Activated CD4-positive, alpha-beta T cell treated with anti-CD3 and anti-CD28 coated beads for 36 hours (primary cell): ENCODE data around the gene NFIX. TPM values are rescaled to one million over a fixed set of nuclear protein-coding genes. Genes with fewer than 3 reads are reported as not detected.

ENCODE experiments used
- ATAC-seq: fragments of 200-7000 bp; cut with Tn5 transposase; one replicate; pipeline ENCODE4 v1.10.0; 2021; ENCODE audit warnings: mild to moderate bottlenecking, moderate library complexity
- CTCF ChIA-PET: fragments of 350-600 bp; sonication (Branson Sonifier 250); formaldehyde crosslinking; loops from one replicate; lab custom pipeline; 2021; ENCODE audit warnings: antibody characterized with exemption; lab: Charles Lee
- POLR2A ChIA-PET: fragments of 350-600 bp; sonication (Branson Sonifier 250); formaldehyde crosslinking; loops from one replicate; lab custom pipeline; 2021; ENCODE audit warnings: antibody characterized with exemption, inconsistent platforms; lab: Charles Lee
- DNase-seq: peaks from one replicate; pipeline ENCODE4 v3.0.0-alpha.2; 2020
- H3K27ac Mint-ChIP-seq: one replicate; pipeline ENCODE4 v1.8.0; 2021; ENCODE audit warnings: mixed read lengths
- H3K27me3 Mint-ChIP-seq: one replicate; pipeline ENCODE4 v1.8.0; 2021; ENCODE audit warnings: mixed read lengths
- H3K36me3 Mint-ChIP-seq: one replicate; pipeline ENCODE4 v1.8.0; 2021; ENCODE audit warnings: low read depth, mixed read lengths
- H3K4me1 Mint-ChIP-seq: one replicate; pipeline ENCODE4 v1.8.0; 2021; ENCODE audit warnings: mixed read lengths
- H3K4me3 Mint-ChIP-seq: one replicate; pipeline ENCODE4 v1.8.0; 2021; ENCODE audit warnings: mild to moderate bottlenecking, moderate library complexity, mixed read lengths
- H3K9me3 Mint-ChIP-seq: one replicate; pipeline ENCODE4 v1.8.0; 2021; ENCODE audit warnings: low read depth, mixed read lengths
- intact Hi-C, 2 experiments: fragments of 100-400 bp; cut with DNase I in 1 of 2; cut with micrococcal nuclease in 1 of 2; formaldehyde crosslinking; loops; one replicate each; pipeline versions ENCODE4 v1.14.2 to v1.15.1; 2022 to 2024; cut with DNase I, micrococcal nuclease
- total RNA-seq, 2 experiments: library from RNA; stranded (reverse); gene quantifications; one replicate each; pipeline ENCODE4 v1.2.3, GENCODE V29; 2021

NFIX gene
- total RNA-seq, 2 experiments from 2014 or later = 4.3 to 4.8 TPM

DNA sequence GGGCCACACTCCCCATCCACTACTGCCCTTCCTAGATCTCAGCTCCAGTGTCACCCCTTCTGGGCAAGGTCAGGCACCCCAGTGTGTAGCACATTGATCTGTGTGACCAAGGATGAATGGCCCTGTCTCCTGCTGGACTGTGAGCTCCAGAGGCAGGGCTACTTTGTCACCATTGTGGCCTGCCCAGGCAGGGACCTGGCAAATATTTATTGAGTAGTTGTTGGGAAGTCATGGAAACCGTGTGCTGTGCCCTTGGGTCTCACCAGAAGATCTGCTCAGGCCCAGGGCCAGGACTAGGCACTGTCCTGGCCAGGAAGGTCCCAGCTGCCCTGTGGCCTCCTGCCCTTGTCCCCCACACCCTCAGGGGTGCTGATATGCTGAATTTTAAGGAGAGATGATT is 133.3 kb downstream of the NFIX start:
- no peaks in the 10 kb centered on the region for H3K27me3 Mint-ChIP-seq
- no peak overlapping the region for H3K4me3 Mint-ChIP-seq
- intact Hi-C loops = no loop called here
- no peak for DNase-seq
- ChIA-PET POLR2A (interaction anchor here (0.6 to 1.2 kb wide), 3 partner anchors 27 to 686 kb away, joined by 3 to 4 read pairs (median 3); no protein-coding TSS in a partner anchor), CTCF (interaction anchor here (0.6 to 1.4 kb wide), 5 partner anchors 8 to 297 kb away, joined by 3 to 5 read pairs (median 3); no protein-coding TSS in a partner anchor)
- no peaks in the 10 kb centered on the region for H3K9me3 Mint-ChIP-seq
- H3K4me1 Mint-ChIP-seq = peaks cover 37% of the 10 kb centered on the region
- H3K27ac Mint-ChIP-seq = no peak overlapping the region
- peaks cover 24% of the 10 kb centered on the region for H3K36me3 Mint-ChIP-seq
- ATAC-seq = no peak

GRCh38 chr19:13129384-13129783 is 134.1 kb downstream of the NFIX start:
- Mint-ChIP-seq H3K9me3 (no peaks in the 10 kb centered on the region), H3K27me3 (no peaks in the 10 kb centered on the region), H3K36me3 (peaks cover 23% of the 10 kb centered on the region), H3K4me1 (peaks cover 41% of the 10 kb centered on the region), H3K4me3 (no peak overlapping the region), H3K27ac (no peak overlapping the region)
- CTCF ChIA-PET = interaction anchor here (1.4 kb wide), 1 partner anchor 25 kb away, joined by 5 read pairs; no protein-coding TSS in a partner anchor
- no peak for DNase-seq
- intact Hi-C loops = no loop called here
- no peak for ATAC-seq
- POLR2A ChIA-PET = no interaction called here

- no peak overlapping the region for H3K4me3 Mint-ChIP-seq
- intact Hi-C loops = no loop called here
Measured at GRCh38 chr19:13130886-13131490, 135.7 kb downstream of the NFIX start.

GRCh38 chr19:13132471-13133180 is 137.4 kb downstream of the NFIX start:
- peak; percentile 98 for ATAC-seq
- intact Hi-C loops = loop anchor here (1.0 to 2.0 kb wide), 7 partner anchors 14 to 76 kb away; partner anchors contain the start of genes IER2 (in 1 of the 2), NACC1 (in 1 of the 2), STX10 (in 1 of the 2) and TRMT1 (in 1 of the 2)
- H3K4me3 Mint-ChIP-seq = peak overlapping the region; percentile 43
- H3K4me1 Mint-ChIP-seq = peaks cover 41% of the 10 kb centered on the region
- H3K27ac Mint-ChIP-seq = peak overlapping the region; percentile 93
- POLR2A ChIA-PET = interaction anchor here (0.6 to 1.5 kb wide), 8 partner anchors 11 to 238 kb away, joined by 3 to 10 read pairs (median 4); no protein-coding TSS in a partner anchor
- CTCF ChIA-PET = interaction anchor here (0.6 to 2.0 kb wide), 14 partner anchors 12 to 167 kb away, joined by 3 to 10 read pairs (median 4); partner anchors contain the start of genes IER2, NACC1 and STX10
- H3K27me3 Mint-ChIP-seq = no peaks in the 10 kb centered on the region
- H3K9me3 Mint-ChIP-seq = no peaks in the 10 kb centered on the region
- DNase-seq = peak; percentile 81
- peaks cover 25% of the 10 kb centered on the region for H3K36me3 Mint-ChIP-seq

More at GRCh38 chr19:13130886-13131490, 135.7 kb downstream of the NFIX start:
- H3K9me3 Mint-ChIP-seq = no peaks in the 10 kb centered on the region
- H3K27me3 Mint-ChIP-seq = no peaks in the 10 kb centered on the region
- ChIA-PET CTCF (interaction anchor here (1.3 to 2.0 kb wide), 3 partner anchors 10 to 64 kb away, joined by 3 to 10 read pairs (median 5); no protein-coding TSS in a partner anchor), POLR2A (no interaction called here)
- peaks cover 43% of the 10 kb centered on the region for H3K4me1 Mint-ChIP-seq
- DNase-seq = no peak
- H3K36me3 Mint-ChIP-seq = peaks cover 23% of the 10 kb centered on the region
- ATAC-seq = no peak
- H3K27ac Mint-ChIP-seq = peak overlapping the region; percentile 87

DNA sequence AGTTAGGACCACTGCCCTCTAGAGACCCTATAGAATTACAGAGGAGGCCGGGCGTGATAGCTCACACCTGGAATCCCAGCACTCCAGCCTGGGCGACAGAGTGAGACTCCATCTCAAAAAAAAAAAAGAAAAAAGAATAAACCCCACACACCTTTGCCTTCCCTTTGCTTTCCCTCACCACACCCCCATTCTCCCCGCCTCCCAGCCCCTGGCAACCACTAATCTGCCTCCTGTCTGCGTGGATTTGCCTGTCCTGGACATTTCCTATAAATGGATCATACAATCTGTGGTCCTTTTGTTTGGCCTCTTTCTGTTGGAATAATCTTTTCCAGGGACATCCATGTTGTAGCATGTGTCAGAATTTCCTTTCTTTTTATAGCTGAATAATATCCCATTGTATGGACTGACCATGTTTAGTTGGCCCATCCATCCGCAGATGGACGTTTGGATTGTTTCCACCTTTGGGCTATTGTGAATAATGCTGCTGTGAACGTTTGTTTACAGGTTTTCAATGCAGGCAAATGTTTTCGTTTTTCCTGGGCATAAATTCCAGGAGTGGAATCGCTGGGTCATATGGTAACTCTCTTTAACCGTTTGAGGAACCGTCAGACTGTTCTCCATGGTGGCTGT is 138.1 kb downstream of the NFIX start:
- Mint-ChIP-seq H3K36me3 (peaks cover 27% of the 10 kb centered on the region), H3K9me3 (no peaks in the 10 kb centered on the region), H3K27me3 (no peaks in the 10 kb centered on the region), H3K4me1 (peaks cover 36% of the 10 kb centered on the region), H3K27ac (peak overlapping the region; percentile 93), H3K4me3 (peak overlapping the region; percentile 43)
- intact Hi-C loops = loop anchor here in 1 of 2 experiments (2.0 kb wide), 1 partner anchor 29 kb away; no protein-coding TSS in a partner anchor
- ChIA-PET POLR2A (interaction anchor here (0.6 to 1.5 kb wide), 3 partner anchors 16 to 128 kb away, joined by 3 to 9 read pairs (median 3); no protein-coding TSS in a partner anchor), CTCF (interaction anchor here (0.9 to 2.0 kb wide), 6 partner anchors 14 to 168 kb away, joined by 4 to 10 read pairs (median 5); partner anchors contain the start of genes IER2, NACC1 and STX10)
- ATAC-seq (no peak), DNase-seq (no peak)

GRCh38 chr19:13134626-13135025 is 139.4 kb downstream of the NFIX start:
- no peak for ATAC-seq
- Mint-ChIP-seq H3K9me3 (no peaks in the 10 kb centered on the region), H3K4me1 (peaks cover 34% of the 10 kb centered on the region), H3K4me3 (no peak overlapping the region), H3K27ac (no peak overlapping the region), H3K36me3 (peaks cover 27% of the 10 kb centered on the region), H3K27me3 (no peaks in the 10 kb centered on the region)
- no peak for DNase-seq
- CTCF ChIA-PET = interaction anchor here (0.5 to 1.0 kb wide), 3 partner anchors 20 to 1363 kb away, joined by 4 read pairs; no protein-coding TSS in a partner anchor
- POLR2A ChIA-PET = no interaction called here
- intact Hi-C loops = no loop called here

- Mint-ChIP-seq H3K4me3 (no peak overlapping the region), H3K4me1 (peaks cover 34% of the 10 kb centered on the region), H3K36me3 (peaks cover 27% of the 10 kb centered on the region), H3K27ac (no peak overlapping the region), H3K9me3 (no peaks in the 10 kb centered on the region), H3K27me3 (no peaks in the 10 kb centered on the region)
- intact Hi-C loops = no loop called here
- DNase-seq (no peak), ATAC-seq (no peak)
- ChIA-PET POLR2A (no interaction called here), CTCF (interaction anchor here (0.5 kb wide), 1 partner anchor 1363 kb away, joined by 4 read pairs; no protein-coding TSS in a partner anchor)
Measured at GRCh38 chr19:13135068-13136062, 140.1 kb downstream of the NFIX start.

GRCh38 chr19:13137290-13137794 is 142.1 kb downstream of the NFIX start:
- intact Hi-C loops = no loop called here
- H3K27me3 Mint-ChIP-seq = no peaks in the 10 kb centered on the region
- peaks cover 18% of the 10 kb centered on the region for H3K4me1 Mint-ChIP-seq
- H3K27ac Mint-ChIP-seq = no peak overlapping the region
- DNase-seq (no peak), ATAC-seq (no peak)
- H3K36me3 Mint-ChIP-seq = peaks cover 21% of the 10 kb centered on the region
- no peaks in the 10 kb centered on the region for H3K9me3 Mint-ChIP-seq
- ChIA-PET CTCF (interaction anchor here (1.1 kb wide), 1 partner anchor 9 kb away, joined by 3 read pairs; no protein-coding TSS in a partner anchor), POLR2A (no interaction called here)
- no peak overlapping the region for H3K4me3 Mint-ChIP-seq

DNA sequence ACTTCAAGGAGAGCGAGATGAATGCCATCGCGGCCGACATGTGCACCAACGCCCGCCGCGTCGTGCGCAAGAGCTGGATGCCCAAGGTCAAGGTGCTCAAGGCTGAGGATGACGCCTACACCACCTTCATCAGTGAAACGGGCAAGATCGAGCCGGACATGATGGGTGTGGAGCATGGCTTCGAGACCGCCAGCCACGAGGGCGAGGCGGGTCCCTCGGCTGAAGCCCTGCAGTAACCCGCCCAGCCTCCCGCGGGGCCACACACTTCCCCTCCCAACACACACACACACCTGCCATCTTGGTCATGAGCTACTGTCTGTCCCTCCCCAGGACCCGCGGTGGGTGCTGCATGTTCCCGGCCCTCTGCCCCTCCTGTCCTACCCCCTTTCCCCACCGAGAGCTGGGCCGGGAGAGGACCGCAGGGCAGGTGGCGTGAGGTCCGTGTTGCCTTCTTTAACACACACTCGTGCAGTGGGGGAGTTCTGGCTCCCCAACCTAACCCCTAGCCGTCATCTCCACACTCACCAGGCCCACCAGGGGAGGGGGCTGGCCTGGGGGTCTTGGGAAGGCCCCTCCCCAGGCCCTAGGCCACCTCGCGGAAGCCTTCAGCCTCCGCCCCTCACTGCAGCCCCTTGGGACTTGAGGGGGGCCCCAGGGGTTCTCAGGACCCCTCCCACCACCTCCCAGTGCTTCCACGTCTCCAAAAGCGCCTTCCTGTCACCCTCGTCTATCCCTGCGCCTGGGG is 143.1 kb downstream of the NFIX start:
- DNase-seq = no peak
- Mint-ChIP-seq H3K27me3 (no peaks in the 10 kb centered on the region), H3K9me3 (no peaks in the 10 kb centered on the region), H3K4me3 (no peak overlapping the region), H3K36me3 (peaks cover 13% of the 10 kb centered on the region), H3K4me1 (peaks cover 8% of the 10 kb centered on the region), H3K27ac (no peak overlapping the region)
- ATAC-seq = no peak
- ChIA-PET POLR2A (no interaction called here), CTCF (no interaction called here)
- intact Hi-C loops = no loop called here

DNA sequence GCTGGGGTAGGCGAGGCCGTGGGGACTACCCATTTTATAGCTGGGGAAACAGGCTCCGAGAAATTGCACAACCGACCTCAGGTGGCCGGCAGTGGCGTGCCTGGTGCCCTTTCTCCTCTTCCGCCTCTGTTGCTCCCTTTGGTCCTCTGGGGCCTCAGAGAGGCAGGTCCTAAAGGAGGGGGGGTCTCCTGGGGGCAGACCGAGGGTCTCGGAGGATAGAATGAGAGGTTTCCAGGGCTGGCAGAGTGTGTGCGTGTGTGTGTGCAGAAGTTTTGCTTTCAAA is 143.6 kb downstream of the NFIX start:
- no peak for DNase-seq
- no peaks in the 10 kb centered on the region for H3K9me3 Mint-ChIP-seq
- H3K36me3 Mint-ChIP-seq = peaks cover 9% of the 10 kb centered on the region
- H3K4me3 Mint-ChIP-seq = no peak overlapping the region
- ATAC-seq = no peak
- no peak overlapping the region for H3K27ac Mint-ChIP-seq
- H3K27me3 Mint-ChIP-seq = no peaks in the 10 kb centered on the region
- POLR2A ChIA-PET = no interaction called here
- intact Hi-C loops = no loop called here
- CTCF ChIA-PET = no interaction called here
- H3K4me1 Mint-ChIP-seq = peaks cover 4% of the 10 kb centered on the region
